ENCODE data around the gene BNC1.

GRCh38 chr15:83207009-83207659 lies 77.3 kb downstream of the BNC1 start:
- no peak for TF ChIP-seq EZH2 (IDR thresholded peaks at IDR 0.05)
- TF ChIP-seq, protein P1, sequence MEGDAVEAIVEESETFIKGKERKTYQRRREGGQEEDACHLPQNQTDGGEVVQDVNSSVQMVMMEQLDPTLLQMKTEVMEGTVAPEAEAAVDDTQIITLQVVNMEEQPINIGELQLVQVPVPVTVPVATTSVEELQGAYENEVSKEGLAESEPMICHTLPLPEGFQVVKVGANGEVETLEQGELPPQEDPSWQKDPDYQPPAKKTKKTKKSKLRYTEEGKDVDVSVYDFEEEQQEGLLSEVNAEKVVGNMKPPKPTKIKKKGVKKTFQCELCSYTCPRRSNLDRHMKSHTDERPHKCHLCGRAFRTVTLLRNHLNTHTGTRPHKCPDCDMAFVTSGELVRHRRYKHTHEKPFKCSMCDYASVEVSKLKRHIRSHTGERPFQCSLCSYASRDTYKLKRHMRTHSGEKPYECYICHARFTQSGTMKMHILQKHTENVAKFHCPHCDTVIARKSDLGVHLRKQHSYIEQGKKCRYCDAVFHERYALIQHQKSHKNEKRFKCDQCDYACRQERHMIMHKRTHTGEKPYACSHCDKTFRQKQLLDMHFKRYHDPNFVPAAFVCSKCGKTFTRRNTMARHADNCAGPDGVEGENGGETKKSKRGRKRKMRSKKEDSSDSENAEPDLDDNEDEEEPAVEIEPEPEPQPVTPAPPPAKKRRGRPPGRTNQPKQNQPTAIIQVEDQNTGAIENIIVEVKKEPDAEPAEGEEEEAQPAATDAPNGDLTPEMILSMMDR (IDR thresholded peaks at IDR 0.05) = no peak

Data from neural progenitor cell (in vitro differentiated cells).